Large intestine (tissue), 3 donors: Measurements from ENCODE around the gene NRG3. TPM values are rescaled to one million over a fixed set of nuclear protein-coding genes. Genes with fewer than 3 reads are reported as not detected.

Experiments used
- DNase-seq, 2 donors: peaks; one replicate each; pipeline versions ENCODE4 v3.0.0 to v3.0.0-alpha.2; 2013
- H3K27ac ChIP-seq: one replicate; pipeline ENCODE4 v1.5.1; 2013; ENCODE audit warnings: low read length
- H3K27me3 ChIP-seq: 2 replicates; pipeline ENCODE4 v1.6.1; 2013; ENCODE audit warnings: low read length; ENCODE audit not compliant: control insufficient read depth, insufficient read depth
- H3K36me3 ChIP-seq: 2 replicates; pipeline ENCODE4 v1.6.1; 2013; ENCODE audit warnings: low read length; ENCODE audit not compliant: control insufficient read depth, insufficient read depth
- H3K4me1 ChIP-seq: one replicate; pipeline ENCODE4 v1.6.1; 2013; ENCODE audit warnings: low read length; ENCODE audit not compliant: control insufficient read depth, insufficient read depth
- H3K4me3 ChIP-seq: one replicate; pipeline ENCODE4 v1.5.1; 2013; ENCODE audit warnings: low read length
- H3K9me3 ChIP-seq: one replicate; pipeline ENCODE4 v1.6.1; 2013; ENCODE audit warnings: mild to moderate bottlenecking, low read depth, low read length, moderate library complexity; ENCODE audit not compliant: control insufficient read depth
- WGBS: methylation state at CpG from one replicate; pipeline ENCODE4 v1.1.5; 2013; ENCODE audit warnings: low lambda C conversion rate; ENCODE audit not compliant: insufficient coverage; 5-methylcytosine and 5-hydroxymethylcytosine counted together
- polyA plus RNA-seq: library from polyadenylated mRNA; unstranded; fragments of 120-200 nt; gene quantifications from one replicate; pipeline ENCODE4 v1.2.1, GENCODE V29; 2013

Gene NRG3
- polyA plus RNA-seq, 1 donor = 0.96 TPM

- Histone ChIP-seq H3K27ac (no peak overlapping the region), H3K36me3 (no peaks in the 10 kb centered on the region), H3K4me1 (no peaks in the 10 kb centered on the region), H3K9me3 (no peaks in the 10 kb centered on the region), H3K27me3 (no peaks in the 10 kb centered on the region), H3K4me3 (no peak overlapping the region)
- no peak for DNase-seq
- no CpG with 5 or more reads among the region's 5 CpGs for WGBS
Observed at GRCh38 chr10:82394122-82394521, 519.1 kb downstream of the NRG3 start.

GRCh38 chr10:82394987-82395386, 520.0 kb downstream of the NRG3 start:
- H3K9me3 ChIP-seq = no peaks in the 10 kb centered on the region
- H3K36me3 ChIP-seq = no peaks in the 10 kb centered on the region
- DNase-seq = no peak
- H3K27me3 ChIP-seq = no peaks in the 10 kb centered on the region
- no peak overlapping the region for H3K4me3 ChIP-seq
- H3K27ac ChIP-seq = no peak overlapping the region
- H3K4me1 ChIP-seq = no peaks in the 10 kb centered on the region
- no CpG with 5 or more reads among the region's 5 CpGs for WGBS

DNA sequence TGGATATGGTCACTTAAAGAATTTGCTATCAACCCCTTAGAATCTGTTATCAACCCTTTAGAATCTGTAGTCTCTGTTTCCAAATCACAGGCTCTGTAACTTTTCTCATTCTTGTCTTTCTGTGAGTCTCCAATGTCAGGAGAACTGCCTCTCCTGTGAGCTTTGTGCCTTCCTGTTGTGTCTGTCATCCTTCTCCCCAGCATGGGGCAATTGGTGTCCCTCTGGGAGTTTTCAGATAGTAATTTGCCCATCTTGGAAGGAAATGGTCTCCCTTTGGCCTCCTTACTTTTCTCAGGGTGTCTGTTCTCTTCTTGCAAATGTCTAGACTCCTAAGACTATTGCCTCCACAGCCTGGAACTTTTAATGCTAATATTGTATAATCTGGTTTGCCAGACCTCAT, 521.9 kb downstream of the NRG3 start:
- Histone ChIP-seq H3K36me3 (no peaks in the 10 kb centered on the region), H3K27ac (no peak overlapping the region), H3K27me3 (no peaks in the 10 kb centered on the region), H3K4me3 (no peak overlapping the region), H3K4me1 (no peaks in the 10 kb centered on the region), H3K9me3 (no peaks in the 10 kb centered on the region)
- DNase-seq = no peak

DNA sequence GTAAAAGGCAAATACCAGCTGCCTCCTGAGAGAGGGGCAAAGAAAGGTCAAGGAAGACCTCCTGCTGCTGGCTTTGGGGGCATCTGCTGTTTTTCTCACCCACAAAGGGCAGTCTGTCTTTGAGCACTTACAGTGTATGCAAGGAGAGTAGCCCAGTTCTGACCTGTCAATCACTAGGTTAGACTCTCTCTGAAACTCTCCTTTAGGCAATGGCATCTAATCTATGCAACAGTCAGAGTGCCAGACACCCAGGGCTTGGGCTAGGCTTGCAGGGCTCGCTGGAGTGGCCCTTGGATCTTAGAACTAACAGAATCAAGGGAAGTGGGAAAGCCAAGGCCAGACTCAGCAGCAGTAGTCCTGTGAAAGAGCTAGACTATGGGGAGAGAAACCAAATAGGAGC, 522.9 kb downstream of the NRG3 start:
- no peaks in the 10 kb centered on the region for H3K4me1 ChIP-seq
- no peaks in the 10 kb centered on the region for H3K9me3 ChIP-seq
- no CpG with 5 or more reads among the region's 1 CpG for WGBS

DNA sequence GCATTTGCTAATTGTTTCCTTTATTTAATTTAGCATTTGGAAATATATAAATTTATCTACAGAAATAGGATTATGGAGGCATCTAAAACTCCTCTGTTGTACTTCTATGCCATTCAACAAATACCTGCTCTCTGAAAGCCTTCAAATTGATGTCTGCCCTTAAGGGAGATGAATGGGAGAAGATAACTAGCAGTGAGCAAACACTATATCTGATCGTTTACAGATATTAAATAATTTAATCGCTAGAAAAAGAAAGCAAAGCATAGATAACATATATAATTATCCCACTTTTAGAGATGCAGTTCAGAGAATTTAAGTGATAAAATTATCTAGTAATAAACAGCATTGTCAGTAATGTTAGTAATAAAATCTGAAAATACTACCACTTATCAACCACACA, 524.9 kb downstream of the NRG3 start:
- Histone ChIP-seq H3K4me1 (no peaks in the 10 kb centered on the region), H3K4me3 (no peak overlapping the region), H3K36me3 (no peaks in the 10 kb centered on the region), H3K9me3 (no peaks in the 10 kb centered on the region), H3K27me3 (no peaks in the 10 kb centered on the region), H3K27ac (no peak overlapping the region)
- WGBS = 0% methylated on average over 1 of the region's 2 CpGs
- DNase-seq = no peak

More for the DNA sequence above, 522.9 kb downstream of the NRG3 start:
- DNase-seq = no peak
- Histone ChIP-seq H3K27ac (no peak overlapping the region), H3K4me3 (no peak overlapping the region), H3K27me3 (no peaks in the 10 kb centered on the region), H3K36me3 (no peaks in the 10 kb centered on the region)

GRCh38 chr10:82400841-82401240, 525.8 kb downstream of the NRG3 start:
- Histone ChIP-seq H3K36me3 (no peaks in the 10 kb centered on the region), H3K4me1 (no peaks in the 10 kb centered on the region), H3K27ac (no peak overlapping the region), H3K9me3 (no peaks in the 10 kb centered on the region), H3K27me3 (no peaks in the 10 kb centered on the region), H3K4me3 (no peak overlapping the region)
- DNase-seq = no peak
- no CpG with 5 or more reads among the region's 1 CpG for WGBS

- no peak for DNase-seq
- Histone ChIP-seq H3K27ac (no peak overlapping the region), H3K27me3 (no peaks in the 10 kb centered on the region), H3K36me3 (no peaks in the 10 kb centered on the region), H3K9me3 (no peaks in the 10 kb centered on the region), H3K4me3 (no peak overlapping the region), H3K4me1 (no peaks in the 10 kb centered on the region)
- 100% methylated on average over 1 of the region's 4 CpGs for WGBS
Observed at GRCh38 chr10:82402906-82403401, 528.0 kb downstream of the NRG3 start.

DNA sequence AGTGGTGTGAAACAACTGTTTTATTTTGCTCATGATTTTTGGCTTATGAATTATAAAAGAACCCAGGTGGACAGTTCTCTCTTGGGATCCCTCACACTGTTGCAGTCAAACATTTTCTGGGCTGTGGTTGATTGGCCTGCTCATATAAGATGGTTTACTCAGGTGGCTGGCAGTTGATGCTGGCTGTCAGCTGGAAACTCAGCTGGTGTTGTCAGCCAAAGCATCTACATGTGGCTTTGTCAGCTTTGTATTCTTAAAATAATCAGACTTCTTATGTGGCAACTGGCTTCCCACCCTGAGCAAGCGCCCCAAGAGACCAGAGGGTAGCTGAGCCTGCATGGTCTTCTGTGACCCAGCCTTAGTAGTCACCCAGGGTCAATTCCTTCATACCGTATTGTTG, 534.7 kb downstream of the NRG3 start:
- H3K4me1 ChIP-seq = no peaks in the 10 kb centered on the region
- H3K36me3 ChIP-seq = no peaks in the 10 kb centered on the region
- no peaks in the 10 kb centered on the region for H3K9me3 ChIP-seq
- DNase-seq = no peak
- H3K27me3 ChIP-seq = no peaks in the 10 kb centered on the region
- H3K27ac ChIP-seq = no peak overlapping the region
- H3K4me3 ChIP-seq = no peak overlapping the region
- no CpG with 5 or more reads among the region's 2 CpGs for WGBS

DNA sequence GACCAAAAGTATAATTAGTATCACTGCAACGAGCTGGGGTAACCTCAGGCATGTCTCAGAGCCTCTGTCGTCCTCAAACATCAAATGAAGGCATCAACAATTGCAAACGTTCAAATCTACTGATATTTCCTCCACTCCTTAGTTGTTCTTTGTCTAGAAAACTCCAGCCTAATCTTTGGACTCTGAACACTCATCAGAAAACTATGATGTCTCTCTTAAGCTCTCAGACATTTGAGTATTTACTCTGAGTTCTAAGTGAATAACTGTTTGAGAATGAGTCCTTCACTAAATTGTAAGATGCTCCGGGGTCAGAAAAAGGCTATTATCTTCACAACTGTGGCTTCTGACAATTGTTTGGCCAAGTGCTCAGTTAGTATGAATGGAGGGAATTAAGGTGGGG, 536.4 kb downstream of the NRG3 start:
- H3K4me3 ChIP-seq = no peak overlapping the region
- H3K27ac ChIP-seq = no peak overlapping the region
- 63% methylated on average over 2 of the region's 4 CpGs for WGBS
- no peaks in the 10 kb centered on the region for H3K9me3 ChIP-seq
- H3K27me3 ChIP-seq = no peaks in the 10 kb centered on the region
- H3K4me1 ChIP-seq = no peaks in the 10 kb centered on the region
- H3K36me3 ChIP-seq = no peaks in the 10 kb centered on the region
- DNase-seq = no peak

DNA sequence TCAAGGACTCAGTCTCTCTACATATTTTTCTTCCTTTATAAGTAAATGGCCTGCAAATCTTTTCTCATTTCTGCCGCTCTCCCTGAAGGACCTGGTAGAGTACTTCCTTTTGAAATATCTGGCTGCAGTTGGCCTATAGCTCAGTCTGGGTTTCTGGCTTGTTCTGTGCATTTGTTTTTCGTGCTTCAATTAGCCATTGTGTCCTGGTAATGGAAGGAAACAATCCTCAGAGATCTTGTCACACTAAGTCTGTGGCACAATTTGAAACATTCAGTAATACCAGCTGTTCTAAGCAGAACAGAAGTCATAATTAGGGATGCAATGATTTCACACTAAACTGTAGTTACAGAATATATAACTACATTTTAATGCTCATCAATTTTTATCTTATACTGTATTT, 545.0 kb downstream of the NRG3 start:
- 75% methylated on average over 1 of the region's 2 CpGs for WGBS
- no peak overlapping the region for H3K27ac ChIP-seq
- no peaks in the 10 kb centered on the region for H3K4me1 ChIP-seq
- H3K4me3 ChIP-seq = no peak overlapping the region
- H3K9me3 ChIP-seq = no peaks in the 10 kb centered on the region
- DNase-seq = no peak
- H3K36me3 ChIP-seq = no peaks in the 10 kb centered on the region
- H3K27me3 ChIP-seq = no peaks in the 10 kb centered on the region

DNA sequence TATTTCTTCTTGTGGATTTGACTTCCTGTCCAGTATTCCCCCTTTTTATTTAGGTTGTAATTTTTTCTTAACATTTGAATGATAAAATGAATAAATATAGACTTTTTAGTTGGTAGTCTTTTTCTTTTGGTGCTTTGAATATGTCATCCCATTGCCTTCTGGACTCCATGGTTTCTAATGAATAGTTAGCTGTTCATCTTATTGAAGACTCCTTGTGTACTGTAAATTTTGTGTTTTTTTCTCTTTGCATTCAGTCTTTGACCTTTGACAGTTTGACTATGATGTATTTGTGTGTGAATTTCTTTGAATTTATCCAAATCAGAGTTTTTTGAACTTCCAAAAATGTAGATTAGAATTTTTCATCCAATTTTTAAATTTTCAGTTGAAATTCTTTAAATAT, 554.3 kb downstream of the NRG3 start:
- Histone ChIP-seq H3K27me3 (no peaks in the 10 kb centered on the region), H3K9me3 (peaks cover 3% of the 10 kb centered on the region), H3K27ac (no peak overlapping the region), H3K4me3 (no peak overlapping the region), H3K36me3 (no peaks in the 10 kb centered on the region), H3K4me1 (no peaks in the 10 kb centered on the region)
- DNase-seq = no peak
